C4-2B (cell line): ENCODE results near the gene AIRE.

Source experiments
- H3K27ac ChIP-seq: fragments of 450-650 bp; 2 replicates; pipeline ENCODE4 v1.5.1; 2017
- CTCF ChIP-seq: fragments of 450-650 bp; conservative IDR thresholded peaks from 2 replicates; pipeline ENCODE4 v1.5.1; 2017; ENCODE audit warnings: mild to moderate bottlenecking
- ZFX ChIP-seq: fragments of 450-650 bp; IDR thresholded peaks from 2 replicates; pipeline ENCODE4 v1.6.1; 2017

The AIRE gene

GRCh38 chr21:44263768-44264167 lies 21.9 kb upstream of the AIRE start:
- H3K27ac ChIP-seq, result no peak overlapping the region
- TF ChIP-seq ZFX, result no peak
- no peak for TF ChIP-seq CTCF

- no peak overlapping the region for H3K27ac ChIP-seq
- TF ChIP-seq ZFX, result no peak
- TF ChIP-seq CTCF, result no peak
Observed at GRCh38 chr21:44265734-44266270, 19.9 kb upstream of the AIRE start.

GRCh38 chr21:44267655-44268142 lies 18.0 kb upstream of the AIRE start:
- no peak overlapping the region for H3K27ac ChIP-seq
- TF ChIP-seq CTCF, result no peak
- no peak for TF ChIP-seq ZFX

- no peak for TF ChIP-seq CTCF
- TF ChIP-seq ZFX, result no peak
- no peak overlapping the region for H3K27ac ChIP-seq
Observed at GRCh38 chr21:44269090-44269489, 16.6 kb upstream of the AIRE start.

GRCh38 chr21:44271558-44272283 lies 14.0 kb upstream of the AIRE start:
- TF ChIP-seq CTCF (no peak), ZFX (no peak)
- H3K27ac ChIP-seq, result no peak overlapping the region

GRCh38 chr21:44272284-44272858 lies 13.3 kb upstream of the AIRE start:
- TF ChIP-seq CTCF (no peak), ZFX (no peak)
- H3K27ac ChIP-seq, result no peak overlapping the region

- no peak overlapping the region for H3K27ac ChIP-seq
- TF ChIP-seq CTCF, result no peak
- TF ChIP-seq ZFX, result no peak
Observed at GRCh38 chr21:44273046-44273445, 12.6 kb upstream of the AIRE start.
